GM18858 (cell line): ENCODE data around the gene LMNTD2.

ENCODE experiments used
- ATAC-seq: cut with Tn5 transposase; IDR thresholded peaks from one replicate; pipeline ENCODE4 v1.9.1; 2021; ENCODE audit not compliant: unreplicated experiment

LMNTD2 gene, protein sequence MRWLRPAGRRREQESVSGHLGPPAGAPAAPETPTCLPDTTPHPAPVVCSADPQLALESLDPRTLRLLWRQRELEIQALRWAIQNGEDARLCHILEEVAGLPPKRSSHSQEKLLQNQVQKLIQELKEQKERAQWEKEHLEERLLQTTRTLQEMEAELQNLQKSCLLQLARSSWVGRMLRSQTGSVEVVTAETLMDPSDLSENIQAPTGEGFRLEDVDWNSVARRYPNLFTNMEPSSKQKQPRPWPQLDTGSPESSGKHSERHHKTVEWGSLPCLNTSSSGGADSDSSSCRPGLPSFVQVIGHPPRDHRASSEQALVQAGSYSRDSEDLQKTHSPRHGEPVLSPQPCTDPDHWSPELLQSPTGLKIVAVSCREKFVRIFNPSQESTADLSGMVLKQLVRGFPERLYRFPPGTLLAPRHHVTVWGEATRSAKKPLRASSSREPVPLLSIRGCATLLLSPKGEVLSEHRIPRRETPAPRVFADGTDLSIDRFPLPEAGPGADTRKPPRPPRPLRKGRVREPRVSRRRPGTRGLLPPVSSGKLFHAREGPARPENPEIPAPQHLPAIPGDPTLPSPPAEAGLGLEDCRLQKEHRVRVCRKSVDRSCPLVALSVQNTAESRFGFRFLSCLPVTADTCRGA

DNA sequence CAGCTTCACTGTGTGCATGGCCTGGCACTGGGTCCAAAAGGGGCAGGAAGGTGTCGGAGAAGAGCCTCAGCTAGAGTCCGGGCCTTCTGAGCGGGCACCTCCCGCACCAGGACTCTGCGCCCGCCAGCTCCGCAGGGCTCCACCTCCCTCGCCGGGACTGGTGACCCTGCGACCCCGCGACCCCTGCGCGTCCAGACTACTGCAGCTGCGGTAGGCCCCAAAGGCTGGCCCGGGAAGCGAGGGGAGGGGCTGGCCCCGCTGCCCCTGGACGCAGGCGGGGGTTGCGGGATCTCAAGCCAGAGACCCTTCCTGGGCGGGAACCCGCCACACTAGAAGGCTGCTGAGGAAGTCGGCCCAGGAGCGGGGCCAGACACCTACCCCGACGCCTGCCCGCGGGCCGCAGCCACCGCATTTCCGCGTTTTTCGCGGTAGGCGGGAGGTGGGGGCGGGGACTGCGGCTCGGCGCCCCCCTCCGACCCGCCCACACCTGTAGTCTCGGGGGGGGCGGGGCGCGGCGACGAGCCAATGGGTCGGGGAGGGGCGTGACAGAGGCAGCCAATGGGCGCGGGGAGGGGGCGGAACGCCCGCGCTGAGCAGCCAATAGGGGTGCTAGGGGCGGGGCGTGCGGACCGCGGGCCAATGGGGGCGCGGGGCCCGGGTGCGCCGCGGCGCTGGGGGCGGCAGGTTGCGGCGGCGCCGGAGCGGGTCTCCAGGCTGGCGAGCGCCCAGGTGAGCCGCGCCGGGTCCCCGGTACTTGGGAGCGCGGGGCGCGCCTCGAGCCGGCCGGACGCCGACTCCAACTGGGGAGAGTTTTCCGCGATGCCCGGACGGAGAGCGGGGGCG lies at the start of gene LMNTD2, which contains the start of gene RASSF7:
TSS of gene LMNTD2 (minus strand) at position 434 of the 843 bp plus-strand sequence. CDS start at position 412, 22 bp downstream.
TSS of gene RASSF7 (plus strand) at position 666 of the 843 bp plus-strand sequence. CDS start 799 bp downstream, outside the sequence.
- ATAC-seq: peak; percentile 43

- no peak for ATAC-seq
Observed at GRCh38 chr11:609341-609811, 48.8 kb upstream of the LMNTD2 start.

DNA sequence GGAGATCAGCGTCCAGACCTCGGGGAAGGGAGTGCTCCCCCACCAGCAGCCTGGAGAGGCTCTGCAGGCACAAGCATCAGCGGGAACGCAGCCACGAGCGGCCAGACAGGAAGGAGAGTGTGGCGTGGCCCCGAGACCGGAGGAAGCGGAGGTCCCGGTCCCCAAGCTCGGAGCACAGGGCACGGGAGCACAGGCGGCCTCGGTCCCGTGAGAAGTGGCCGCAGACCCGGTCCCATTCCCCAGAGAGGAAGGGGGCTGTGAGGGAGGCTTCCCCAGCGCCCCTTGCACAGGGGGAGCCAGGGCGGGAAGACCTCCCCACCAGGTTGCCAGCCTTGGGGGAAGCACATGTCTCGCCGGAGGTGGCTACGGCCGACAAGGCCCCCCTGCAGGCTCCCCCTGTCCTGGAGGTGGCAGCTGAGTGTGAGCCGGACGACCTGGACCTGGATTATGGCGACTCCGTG lies 48.3 kb upstream of the LMNTD2 start:
- ATAC-seq: no peak

DNA sequence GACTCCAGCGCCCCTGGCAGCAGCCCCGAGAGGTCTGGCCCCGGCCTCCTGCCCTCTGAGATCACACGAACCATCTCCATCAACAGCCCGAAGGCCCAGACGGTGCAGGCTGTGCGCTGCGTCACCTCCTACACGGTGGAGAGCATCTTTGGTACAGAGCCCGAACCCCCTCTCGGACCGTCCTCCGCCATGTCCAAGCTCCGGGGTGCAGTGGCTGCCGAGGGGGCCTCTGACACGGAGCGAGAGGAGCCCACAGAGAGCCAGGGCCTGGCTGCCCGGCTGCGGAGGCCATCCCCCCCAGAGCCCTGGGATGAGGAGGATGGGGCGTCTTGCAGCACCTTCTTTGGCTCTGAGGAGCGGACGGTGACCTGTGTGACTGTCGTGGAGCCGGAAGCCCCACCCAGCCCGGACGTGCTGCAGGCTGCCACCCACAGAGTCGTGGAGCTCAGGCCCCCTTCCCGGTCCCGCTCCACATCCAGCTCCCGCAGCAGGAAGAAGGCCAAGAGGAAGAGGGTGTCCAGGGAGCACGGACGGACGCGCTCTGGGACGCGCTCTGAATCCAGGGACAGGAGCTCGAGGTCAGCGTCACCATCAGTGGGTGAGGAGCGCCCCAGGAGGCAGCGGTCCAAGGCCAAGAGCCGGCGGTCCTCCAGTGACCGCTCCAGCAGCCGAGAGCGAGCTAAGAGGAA lies 47.6 kb upstream of the LMNTD2 start:
- ATAC-seq: no peak

DNA sequence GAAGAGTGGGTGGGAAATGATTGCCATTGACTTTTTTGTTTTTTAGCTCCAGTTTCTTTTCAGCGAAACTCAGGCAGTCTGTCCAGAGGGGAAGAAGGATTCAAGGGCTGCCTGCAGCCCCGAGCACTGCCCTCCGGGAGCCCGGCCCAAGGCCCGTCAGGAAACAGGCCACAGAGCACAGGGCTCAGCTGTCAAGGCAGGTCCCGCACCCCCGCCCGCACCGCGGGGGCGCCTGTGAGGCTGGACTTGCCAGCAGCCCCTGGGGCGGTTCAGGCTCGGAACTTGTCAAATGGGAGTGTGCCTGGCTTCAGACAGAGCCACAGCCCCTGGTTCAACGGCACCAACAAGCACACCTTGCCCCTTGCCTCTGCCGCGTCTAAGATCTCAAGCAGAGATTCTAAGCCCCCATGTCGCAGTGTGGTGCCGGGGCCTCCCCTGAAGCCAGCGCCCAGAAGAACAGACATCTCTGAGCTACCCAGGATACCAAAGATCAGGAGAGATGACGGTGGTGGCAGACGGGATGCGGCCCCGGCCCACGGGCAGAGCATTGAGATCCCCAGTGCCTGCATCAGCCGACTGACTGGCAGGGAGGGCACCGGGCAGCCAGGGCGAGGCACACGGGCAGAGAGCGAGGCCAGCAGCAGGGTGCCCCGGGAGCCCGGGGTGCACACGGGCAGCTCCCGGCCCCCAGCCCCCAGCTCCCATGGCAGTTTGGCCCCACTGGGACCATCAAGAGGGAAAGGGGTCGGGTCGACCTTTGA lies 46.7 kb upstream of the LMNTD2 start:
- no peak for ATAC-seq

DNA sequence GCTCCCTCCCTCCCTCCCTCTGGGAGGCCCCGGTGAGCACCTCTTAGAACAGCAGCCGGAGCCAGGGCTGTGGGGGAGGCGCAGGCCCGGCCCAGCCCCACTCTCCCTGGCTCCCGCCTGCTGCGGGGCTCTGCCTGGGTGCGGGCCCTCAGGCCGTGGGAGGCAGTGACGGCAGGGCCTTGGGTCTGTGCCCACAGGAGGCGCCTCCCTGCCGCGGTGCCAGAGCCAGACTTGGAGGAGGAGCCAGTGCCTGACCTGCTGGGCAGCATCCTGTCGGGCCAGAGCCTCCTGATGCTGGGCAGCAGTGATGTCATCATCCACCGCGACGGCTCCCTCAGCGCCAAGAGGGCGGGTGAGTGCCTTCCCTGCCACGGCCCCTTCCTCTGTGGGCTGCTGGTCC lies 45.7 kb upstream of the LMNTD2 start:
- ATAC-seq: no peak

DNA sequence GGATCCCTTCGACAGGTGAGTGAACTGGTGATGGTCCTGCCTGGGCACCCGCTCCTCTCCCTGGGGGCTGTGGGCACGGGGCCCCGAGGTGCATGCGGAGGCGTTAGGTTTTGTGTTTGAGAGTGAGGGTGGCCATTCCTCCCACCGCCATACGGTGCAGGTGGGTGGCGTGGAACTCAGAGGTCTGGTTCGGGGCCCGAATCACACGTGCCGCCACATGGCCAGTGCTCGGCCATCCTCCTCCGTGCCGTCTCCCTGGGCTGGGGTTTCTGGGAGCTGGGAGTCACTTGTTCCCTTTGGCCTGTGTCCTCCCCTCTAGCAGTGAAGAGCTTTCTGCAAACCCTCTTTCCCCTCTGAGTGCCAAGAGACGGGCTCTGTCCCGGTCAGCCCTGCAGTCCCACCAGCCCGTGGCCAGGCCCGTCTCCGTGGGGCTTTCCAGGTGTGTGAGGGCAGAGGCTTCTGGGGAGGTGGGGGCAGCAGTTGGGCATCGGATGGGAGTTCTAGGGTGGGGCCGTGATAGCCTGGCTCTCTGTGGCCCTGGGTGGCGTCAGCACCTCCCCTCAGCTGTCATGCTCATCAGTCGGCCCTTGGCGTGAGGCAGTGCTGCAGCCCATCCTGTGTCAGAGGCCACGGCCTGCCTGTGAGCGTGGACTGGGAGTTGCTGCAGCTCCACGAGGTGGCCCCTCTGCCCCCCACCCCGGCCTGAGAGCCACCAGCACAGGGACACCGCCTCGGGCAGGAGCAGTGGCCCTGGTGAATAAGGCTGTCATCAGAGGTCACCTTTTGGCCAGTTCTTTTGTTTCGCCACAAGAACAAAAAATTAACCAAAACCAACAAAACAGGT lies 45.0 kb upstream of the LMNTD2 start:
- ATAC-seq: no peak

- ATAC-seq: no peak
Observed at GRCh38 chr11:603154-603553, 42.6 kb upstream of the LMNTD2 start.

GRCh38 chr11:601573-602245 lies 41.2 kb upstream of the LMNTD2 start:
- ATAC-seq: no peak

- ATAC-seq: no peak
Observed at GRCh38 chr11:598005-598680, 37.6 kb upstream of the LMNTD2 start.

DNA sequence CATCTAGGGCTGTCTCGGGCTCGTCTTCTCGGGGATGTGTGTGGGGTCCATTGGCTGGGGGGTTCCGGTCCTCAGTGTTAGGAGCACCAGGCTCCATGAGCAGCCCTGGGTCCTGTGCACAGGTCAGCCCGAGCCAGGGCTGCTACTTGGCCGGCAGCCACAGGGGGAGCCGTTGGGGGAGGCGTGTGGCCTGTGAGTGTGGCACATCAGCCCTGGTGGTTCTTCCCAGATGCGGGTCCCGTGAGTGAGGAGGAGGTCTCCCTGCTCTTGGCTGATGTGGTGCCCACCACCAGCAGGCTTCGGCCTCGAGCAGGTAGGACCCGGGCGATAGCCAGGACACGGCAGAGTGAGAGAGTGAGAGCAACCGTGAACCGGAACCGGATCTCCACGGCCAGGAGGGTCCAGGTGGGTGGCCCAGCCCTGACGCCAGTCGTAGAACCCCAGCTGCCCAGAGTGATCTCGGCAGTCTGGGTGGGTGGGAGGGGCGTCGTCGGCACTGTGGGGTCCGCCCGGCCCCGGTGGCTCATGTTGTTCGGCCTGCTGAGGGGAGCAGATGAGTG lies 36.7 kb upstream of the LMNTD2 start:
- ATAC-seq: no peak

DNA sequence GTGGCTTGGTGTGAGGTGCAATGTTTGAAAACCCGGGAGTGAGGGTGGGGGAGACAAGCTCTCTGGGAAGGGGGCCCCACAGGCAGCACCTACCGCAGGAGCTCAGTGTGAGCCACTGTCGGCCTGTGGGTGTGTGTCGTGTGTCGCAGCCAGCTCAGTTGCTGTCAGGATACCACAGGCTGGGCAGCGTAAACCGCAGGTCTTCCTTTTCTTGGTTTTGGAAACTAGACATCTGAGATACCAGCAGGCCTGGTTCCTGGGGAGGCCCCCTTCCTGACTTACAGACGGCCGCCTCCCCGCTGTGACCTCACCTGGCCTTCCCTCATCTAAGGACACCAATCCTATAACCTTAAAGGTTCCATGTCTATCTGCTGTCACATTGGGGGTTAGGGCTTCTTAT lies 35.8 kb upstream of the LMNTD2 start:
- ATAC-seq: no peak

GRCh38 chr11:595400-595799 lies 34.9 kb upstream of the LMNTD2 start:
- ATAC-seq: no peak

- no peak for ATAC-seq
Observed at GRCh38 chr11:593347-593746, 32.8 kb upstream of the LMNTD2 start.

DNA sequence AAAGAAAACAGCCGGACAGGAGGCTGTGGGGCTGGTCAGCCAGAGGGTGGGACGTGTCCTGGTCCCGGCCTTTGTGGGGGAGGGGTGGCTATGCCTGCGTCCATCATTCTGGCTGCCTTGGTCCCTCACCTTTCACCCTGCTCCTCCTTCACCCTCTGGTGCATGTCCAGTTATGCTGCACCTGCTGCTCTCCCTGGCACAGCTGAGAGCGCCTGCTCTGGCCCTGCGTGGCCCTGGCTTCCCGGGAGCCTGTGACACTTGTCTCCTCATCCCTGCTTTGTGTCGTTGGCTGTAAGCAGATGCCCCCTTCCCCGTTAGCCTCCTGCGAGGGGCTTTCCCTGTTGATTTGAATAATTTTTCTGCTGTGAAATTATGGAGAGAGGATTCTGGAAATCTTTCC lies 32.4 kb upstream of the LMNTD2 start:
- no peak for ATAC-seq

DNA sequence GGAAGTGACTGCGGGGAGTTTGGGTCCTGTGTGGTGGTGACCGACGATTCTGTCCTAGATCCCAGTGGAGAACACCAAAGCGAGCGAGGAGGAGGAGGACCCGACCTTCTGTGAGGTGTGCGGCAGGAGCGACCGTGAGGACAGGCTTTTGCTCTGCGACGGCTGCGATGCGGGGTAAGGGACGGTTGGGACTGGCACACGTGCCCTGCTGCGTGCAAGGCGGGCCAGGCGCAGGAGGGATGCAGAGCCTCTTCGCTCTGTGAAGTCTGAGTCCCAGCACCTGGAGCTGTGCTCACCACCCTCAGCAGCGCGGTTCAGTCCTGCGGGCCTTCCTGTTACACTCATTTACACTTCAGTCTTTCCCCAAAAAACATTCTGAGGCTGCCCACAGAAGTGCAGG lies 32.0 kb upstream of the LMNTD2 start:
- ATAC-seq: no peak

DNA sequence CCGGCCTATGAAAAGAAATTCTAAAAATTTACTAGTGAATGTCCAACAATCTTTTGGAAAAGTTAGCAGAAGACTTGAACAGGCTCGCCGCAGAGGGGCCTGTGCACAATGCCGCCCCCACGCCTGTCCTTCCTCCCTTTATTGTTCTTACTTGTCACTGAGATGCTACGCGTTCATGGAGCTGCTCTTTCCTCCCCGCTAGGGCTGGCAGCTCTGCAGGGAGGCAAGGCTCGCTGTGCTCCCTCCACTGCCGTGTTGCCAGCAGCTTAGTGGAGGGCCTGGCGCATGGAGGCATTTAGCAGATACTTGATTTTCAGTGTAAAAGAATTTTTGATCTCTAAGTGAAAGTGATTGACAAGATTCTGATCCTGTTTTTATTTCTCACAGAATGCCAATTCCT lies 30.5 kb upstream of the LMNTD2 start:
- no peak for ATAC-seq

GRCh38 chr11:589798-590197 lies 29.3 kb upstream of the LMNTD2 start:
- no peak for ATAC-seq
